PC-9 (cell line): ENCODE measurements around the gene SLC37A2. TPM values are rescaled to one million over a fixed set of nuclear protein-coding genes. Genes with fewer than 3 reads are reported as not detected.

Source experiments
- BruUV-seq: library from RNA; stranded (reverse); fragments of 400-500 nt; replicated peaks from 2 replicates; lab custom pipeline; 2021; lab: Mats Ljungman, UMichigan
- CTCF ChIA-PET: fragments of 300-600 bp; sonication (Branson Sonifier 250); formaldehyde crosslinking; loops from one replicate; lab custom pipeline; 2022; ENCODE audit warnings: antibody characterized with exemption; lab: Charles Lee
- POLR2A ChIA-PET: fragments of 300-600 bp; sonication (Branson Sonifier 250); formaldehyde crosslinking; loops from one replicate; lab custom pipeline; 2022; ENCODE audit warnings: antibody characterized with exemption; ENCODE audit not compliant: unreplicated experiment; lab: Charles Lee
- DNase-seq, 2 experiments: peaks; one replicate each; pipeline versions ENCODE4 v3.0.0 to v3.0.0-alpha.2; 2015 to 2022; ENCODE audit warnings: mixed read lengths in 1 of 2
- H2AFZ ChIP-seq: fragments of 200-600 bp; sonication (generic); 2 replicates; pipeline ENCODE4 v1.8.1; 2017; ENCODE audit warnings: antibody characterized with exemption
- H3F3A ChIP-seq: fragments of 200-600 bp; sonication (generic); 2 replicates; pipeline ENCODE4 v1.8.1; 2017; ENCODE audit warnings: antibody characterized with exemption, mild to moderate bottlenecking, low read depth; ENCODE audit not compliant: insufficient read depth
- H3K27ac ChIP-seq: fragments of 200-600 bp; sonication (generic); 2 replicates; pipeline ENCODE4 v1.6.1; 2016; ENCODE audit warnings: mixed run types
- H3K27me3 ChIP-seq: fragments of 200-600 bp; sonication (generic); 2 replicates; pipeline ENCODE4 v1.6.1; 2016; ENCODE audit warnings: low read depth, mixed run types; ENCODE audit not compliant: insufficient read depth
- H3K36me3 ChIP-seq: fragments of 200-600 bp; sonication (generic); 2 replicates; pipeline ENCODE4 v1.6.1; 2016; ENCODE audit warnings: low read depth, mixed run types
- H3K4me1 ChIP-seq: fragments of 200-600 bp; sonication (generic); replicated peaks from 2 replicates; pipeline ENCODE4 v1.6.1; 2016; ENCODE audit warnings: mixed run types; ENCODE audit not compliant: insufficient read depth
- H3K4me2 ChIP-seq: fragments of 200-600 bp; sonication (generic); 2 replicates; pipeline ENCODE4 v1.6.1; 2017; ENCODE audit warnings: mixed run types
- H3K4me3 ChIP-seq: fragments of 200-600 bp; sonication (generic); 2 replicates; pipeline ENCODE4 v1.6.1; 2016; ENCODE audit warnings: mixed run types
- H3K79me2 ChIP-seq: fragments of 200-600 bp; sonication (generic); 2 replicates; pipeline ENCODE4 v1.6.1; 2017; ENCODE audit warnings: low read depth, mixed run types
- H3K9me2 ChIP-seq: fragments of 200-600 bp; sonication (generic); 2 replicates; pipeline ENCODE4 v1.8.1; 2017; ENCODE audit warnings: mild to moderate bottlenecking; ENCODE audit not compliant: insufficient read depth
- H3K9me3 ChIP-seq: fragments of 200-600 bp; sonication (generic); 2 replicates; pipeline ENCODE4 v1.8.1; 2016; ENCODE audit warnings: low read depth; ENCODE audit not compliant: insufficient read depth
- H4K20me1 ChIP-seq: fragments of 200-600 bp; sonication (generic); 2 replicates; pipeline ENCODE4 v1.8.1; 2017; ENCODE audit not compliant: insufficient read depth
- CTCF ChIP-seq: fragments of 200-600 bp; sonication (generic); conservative IDR thresholded peaks from 2 replicates; pipeline ENCODE4 v1.6.1; 2017; ENCODE audit warnings: mixed run types, antibody characterized with exemption, mild to moderate bottlenecking, moderate library complexity
- EZH2 ChIP-seq: fragments of 200-600 bp; sonication (generic); IDR thresholded peaks from 2 replicates; pipeline ENCODE4 v1.8.0; 2017; ENCODE audit warnings: antibody characterized with exemption, low read depth
- intact Hi-C: fragments of 100-400 bp; cut with micrococcal nuclease; formaldehyde crosslinking; loops from one replicate; pipeline ENCODE4 v1.10.0; 2022; ENCODE audit not compliant: unreplicated experiment
- total RNA-seq: library from RNA; stranded (reverse); gene quantifications from 2 replicates; pipeline ENCODE4 v1.2.3, GENCODE V29; 2021

The SLC37A2 gene
- total RNA-seq, 1 experiment from 2014 or later = 24.0 TPM

- BruUV-seq = no TSS peak
- no peak for DNase-seq
- Histone ChIP-seq H3K4me1 (peaks cover 67% of the 10 kb centered on the region), H3K4me2 (peak overlapping the region; percentile 28; the same call in 1 of the 2 replicates), H3K9me3 (no peaks in the 10 kb centered on the region), H4K20me1 (no peaks in the 10 kb centered on the region), H3K27ac (peak overlapping the region; percentile 80), H3K9me2 (no peaks in the 10 kb centered on the region), H2AFZ (no peak overlapping the region), H3K4me3 (no peak overlapping the region), H3K79me2 (no peaks in the 10 kb centered on the region), H3K27me3 (no peaks in the 10 kb centered on the region), H3F3A (peaks cover 15% of the 10 kb centered on the region; the same call in 1 of the 2 replicates), H3K36me3 (no peaks in the 10 kb centered on the region)
- POLR2A ChIA-PET = interaction anchor here (0.6 to 1.2 kb wide), 2 partner anchors 14 to 33 kb away, joined by 3 to 4 read pairs; partner anchors contain the start of gene TMEM218
- CTCF ChIA-PET = interaction anchor here (1.6 kb wide), 1 partner anchor 8 kb away, joined by 10 read pairs; no protein-coding TSS in a partner anchor
- intact Hi-C loops = loop anchor here (2.0 to 5.0 kb wide), 2 partner anchors 33 to 116 kb away; partner anchors contain the start of gene TMEM218
- no peak for TF ChIP-seq EZH2
- TF ChIP-seq CTCF = no peak
These were observed 14.9 kb downstream of the SLC37A2 start for GRCh38 chr11:125078016-125078415.

- no TSS peak for BruUV-seq
- Histone ChIP-seq H2AFZ (no peak overlapping the region), H4K20me1 (no peaks in the 10 kb centered on the region), H3K27ac (peak overlapping the region; percentile 80), H3K27me3 (no peaks in the 10 kb centered on the region), H3K4me3 (no peak overlapping the region), H3K36me3 (no peaks in the 10 kb centered on the region), H3K4me2 (peak overlapping the region; percentile 28), H3K79me2 (no peaks in the 10 kb centered on the region), H3K9me3 (no peaks in the 10 kb centered on the region), H3K4me1 (peaks cover 73% of the 10 kb centered on the region), H3F3A (peaks cover 21% of the 10 kb centered on the region; the same call in 1 of the 2 replicates), H3K9me2 (no peaks in the 10 kb centered on the region)
- CTCF ChIA-PET = interaction anchor here (1.6 kb wide), 1 partner anchor 9 kb away, joined by 10 read pairs; no protein-coding TSS in a partner anchor
- TF ChIP-seq EZH2 (no peak), CTCF (no peak)
- intact Hi-C loops = loop anchor here (2.0 to 5.0 kb wide), 2 partner anchors 32 to 116 kb away; partner anchors contain the start of gene TMEM218
- POLR2A ChIA-PET = interaction anchor here (0.6 to 1.2 kb wide), 3 partner anchors 9 to 33 kb away, joined by 3 to 4 read pairs (median 3); partner anchors contain the start of gene TMEM218
- DNase-seq = peak; percentile 64 to 73
These were observed 15.5 kb downstream of the SLC37A2 start for GRCh38 chr11:125078516-125079140.

- peaks cover 80% of the 10 kb centered on the region for H3K4me1 ChIP-seq
These were observed 16.2 kb downstream of the SLC37A2 start for GRCh38 chr11:125079151-125079877.

More at GRCh38 chr11:125079151-125079877, 16.2 kb downstream of the SLC37A2 start:
- no peak overlapping the region for H3K4me3 ChIP-seq
- peak; percentile 49 to 74 for DNase-seq
- H2AFZ ChIP-seq = no peak overlapping the region
- CTCF ChIA-PET = interaction anchor here (0.6 to 1.6 kb wide), 2 partner anchors 9 to 405 kb away, joined by 4 to 10 read pairs; partner anchors contain the start of gene SPA17
- intact Hi-C loops = loop anchor here (2.0 to 5.0 kb wide), 2 partner anchors 31 to 117 kb away; partner anchors contain the start of gene TMEM218
- no peaks in the 10 kb centered on the region for H3K79me2 ChIP-seq
- POLR2A ChIA-PET = interaction anchor here (0.6 to 1.2 kb wide), 4 partner anchors 9 to 813 kb away, joined by 3 to 4 read pairs (median 3); partner anchors contain the start of gene TMEM218
- no peaks in the 10 kb centered on the region for H3K9me3 ChIP-seq
- peak overlapping the region; percentile 40; the same call in 1 of the 2 replicates for H3K4me2 ChIP-seq
- H3K27ac ChIP-seq = peak overlapping the region; percentile 80
- H3K9me2 ChIP-seq = no peaks in the 10 kb centered on the region
- H3K27me3 ChIP-seq = no peaks in the 10 kb centered on the region
- H3F3A ChIP-seq = peaks cover 28% of the 10 kb centered on the region; the same call in 1 of the 2 replicates
- no peaks in the 10 kb centered on the region for H4K20me1 ChIP-seq
- BruUV-seq = no TSS peak
- no peaks in the 10 kb centered on the region for H3K36me3 ChIP-seq
- TF ChIP-seq CTCF (no peak), EZH2 (no peak)
